Nephron progenitor cell (in vitro differentiated cells): ENCODE measurements around the gene MYO1D.

Experiments used
- DNase-seq: peaks from one replicate; pipeline ENCODE4 v3.0.0; 2021
- H3K27ac Mint-ChIP-seq: 2 replicates; pipeline ENCODE4 v1.8.0; 2021; ENCODE audit warnings: mild to moderate bottlenecking, moderate library complexity, mixed read lengths
- H3K27me3 Mint-ChIP-seq: 2 replicates; pipeline ENCODE4 v1.8.0; 2021; ENCODE audit warnings: mild to moderate bottlenecking, low read depth, mixed read lengths; ENCODE audit not compliant: poor library complexity
- H3K36me3 Mint-ChIP-seq: 2 replicates; pipeline ENCODE4 v1.8.0; 2021; ENCODE audit warnings: low read depth, mixed read lengths
- H3K4me1 Mint-ChIP-seq: 2 replicates; pipeline ENCODE4 v1.8.0; 2021; ENCODE audit warnings: mixed read lengths
- H3K4me3 Mint-ChIP-seq: 2 replicates; pipeline ENCODE4 v1.8.0; 2021; ENCODE audit warnings: mild to moderate bottlenecking, moderate library complexity, mixed read lengths
- H3K9me3 Mint-ChIP-seq: 2 replicates; pipeline ENCODE4 v1.8.0; 2021; ENCODE audit warnings: mild to moderate bottlenecking, moderate library complexity, mixed read lengths
- CTCF ChIP-seq: fragments of 200-600 bp; sonication (generic); IDR thresholded peaks from 2 replicates; pipeline ENCODE4 v1.5.0; 2021; ENCODE audit warnings: antibody characterized with exemption

Gene MYO1D

GRCh38 chr17:32917081-32917480 lies 40.2 kb upstream of the MYO1D start:
- no peak for TF ChIP-seq CTCF
- Mint-ChIP-seq H3K36me3 (peaks cover 6% of the 10 kb centered on the region), H3K4me3 (no peak overlapping the region), H3K27me3 (peaks cover 7% of the 10 kb centered on the region), H3K27ac (no peak overlapping the region), H3K9me3 (peaks cover 15% of the 10 kb centered on the region), H3K4me1 (peaks cover 19% of the 10 kb centered on the region)
- DNase-seq: no peak

GRCh38 chr17:32916134-32916533 lies 39.2 kb upstream of the MYO1D start:
- peaks cover 7% of the 10 kb centered on the region for H3K27me3 Mint-ChIP-seq
- TF ChIP-seq CTCF: no peak
- DNase-seq: no peak
- H3K27ac Mint-ChIP-seq: peak overlapping the region; percentile 50
- H3K9me3 Mint-ChIP-seq: peaks cover 10% of the 10 kb centered on the region
- H3K4me3 Mint-ChIP-seq: no peak overlapping the region
- H3K4me1 Mint-ChIP-seq: peaks cover 24% of the 10 kb centered on the region
- peaks cover 3% of the 10 kb centered on the region for H3K36me3 Mint-ChIP-seq

GRCh38 chr17:32915245-32915644 lies 38.3 kb upstream of the MYO1D start:
- DNase-seq: no peak
- no peak overlapping the region for H3K4me3 Mint-ChIP-seq

DNA sequence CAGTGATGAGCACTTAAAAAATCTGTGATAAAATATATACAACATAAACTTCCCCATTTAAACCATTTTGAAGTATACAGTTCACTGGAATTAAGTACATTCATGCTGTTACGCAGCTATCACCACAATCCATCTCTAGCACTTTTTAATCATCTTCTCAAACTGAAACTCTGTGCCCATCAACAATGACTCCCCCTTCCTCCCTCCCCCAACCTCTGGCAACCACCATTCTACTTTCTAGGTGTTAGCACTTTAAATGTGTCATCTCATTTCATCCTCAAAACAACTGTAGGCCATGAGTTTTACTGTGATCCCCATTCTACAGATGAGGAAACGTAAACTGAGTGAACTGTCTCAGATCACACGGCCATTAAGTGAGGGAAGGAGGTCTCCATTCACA lies 37.3 kb upstream of the MYO1D start:
- Mint-ChIP-seq H3K4me1 (peaks cover 24% of the 10 kb centered on the region), H3K27ac (no peak overlapping the region), H3K4me3 (no peak overlapping the region), H3K9me3 (no peaks in the 10 kb centered on the region), H3K36me3 (no peaks in the 10 kb centered on the region), H3K27me3 (peaks cover 3% of the 10 kb centered on the region)
- no peak for TF ChIP-seq CTCF
- no peak for DNase-seq

More at GRCh38 chr17:32915245-32915644, 38.3 kb upstream of the MYO1D start:
- no peak overlapping the region for H3K27ac Mint-ChIP-seq
- peaks cover 3% of the 10 kb centered on the region for H3K27me3 Mint-ChIP-seq
- H3K4me1 Mint-ChIP-seq: peaks cover 17% of the 10 kb centered on the region
- TF ChIP-seq CTCF: no peak
- H3K36me3 Mint-ChIP-seq: no peaks in the 10 kb centered on the region
- peaks cover 1% of the 10 kb centered on the region for H3K9me3 Mint-ChIP-seq

GRCh38 chr17:32913593-32913992 lies 36.7 kb upstream of the MYO1D start:
- TF ChIP-seq CTCF: no peak
- H3K4me1 Mint-ChIP-seq: peaks cover 24% of the 10 kb centered on the region
- no peak overlapping the region for H3K4me3 Mint-ChIP-seq
- DNase-seq: no peak
- H3K36me3 Mint-ChIP-seq: no peaks in the 10 kb centered on the region
- no peaks in the 10 kb centered on the region for H3K9me3 Mint-ChIP-seq
- H3K27ac Mint-ChIP-seq: no peak overlapping the region
- H3K27me3 Mint-ChIP-seq: peaks cover 3% of the 10 kb centered on the region

GRCh38 chr17:32912218-32912897 lies 35.4 kb upstream of the MYO1D start:
- Mint-ChIP-seq H3K27ac (peak overlapping the region; percentile 71), H3K4me3 (peak overlapping the region; percentile 44), H3K9me3 (no peaks in the 10 kb centered on the region), H3K27me3 (peaks cover 3% of the 10 kb centered on the region), H3K36me3 (no peaks in the 10 kb centered on the region), H3K4me1 (peaks cover 24% of the 10 kb centered on the region)
- peak; percentile 36 for DNase-seq
- TF ChIP-seq CTCF: no peak
